Measurements from ENCODE around the gene MPL. TPM values are rescaled to one million over a fixed set of nuclear protein-coding genes. Genes with fewer than 3 reads are reported as not detected.

Gene MPL
- total RNA-seq, 1 donor from 2014 or later = 0.31 TPM

GRCh38 chr1:43307458-43308158 is 30.0 kb upstream of the MPL start:
- peaks cover 18% of the 10 kb centered on the region for H3K4me1 Mint-ChIP-seq (ENCODE audit: low read depth)
- no peak overlapping the region for H3K27ac Mint-ChIP-seq
- no peak overlapping the region for H3K4me3 Mint-ChIP-seq (ENCODE audit: low read depth)
- H3K36me3 Mint-ChIP-seq (ENCODE audit: insufficient read depth) = no peaks in the 10 kb centered on the region
- peaks cover 3% of the 10 kb centered on the region for H3K9me3 Mint-ChIP-seq (ENCODE audit: low read depth)
- no peak for TF ChIP-seq CTCF (IDR thresholded peaks at IDR 0.05; ENCODE audit: unreplicated experiment)
- DNase-seq (ENCODE audit: low spot score, unreplicated experiment) = no peak
- peaks cover 16% of the 10 kb centered on the region for H3K27me3 Mint-ChIP-seq

GRCh38 chr1:43308635-43309404 is 28.8 kb upstream of the MPL start:
- Mint-ChIP-seq H3K27me3 (peaks cover 18% of the 10 kb centered on the region), H3K27ac (no peak overlapping the region), H3K36me3 (ENCODE audit: insufficient read depth) (no peaks in the 10 kb centered on the region), H3K9me3 (ENCODE audit: low read depth) (peaks cover 3% of the 10 kb centered on the region), H3K4me3 (ENCODE audit: low read depth) (no peak overlapping the region), H3K4me1 (ENCODE audit: low read depth) (peaks cover 9% of the 10 kb centered on the region)
- DNase-seq (ENCODE audit: low spot score, unreplicated experiment) = no peak
- no peak for TF ChIP-seq CTCF (IDR thresholded peaks at IDR 0.05; ENCODE audit: unreplicated experiment)

- H3K36me3 Mint-ChIP-seq (ENCODE audit: insufficient read depth) = no peaks in the 10 kb centered on the region
- H3K4me1 Mint-ChIP-seq (ENCODE audit: low read depth) = peaks cover 3% of the 10 kb centered on the region
- no peak for DNase-seq (ENCODE audit: low spot score, unreplicated experiment)
- H3K27me3 Mint-ChIP-seq = peaks cover 14% of the 10 kb centered on the region
- no peak overlapping the region for H3K4me3 Mint-ChIP-seq (ENCODE audit: low read depth)
- H3K9me3 Mint-ChIP-seq (ENCODE audit: low read depth) = no peaks in the 10 kb centered on the region
- H3K27ac Mint-ChIP-seq = no peak overlapping the region
- TF ChIP-seq CTCF (IDR thresholded peaks at IDR 0.05; ENCODE audit: unreplicated experiment) = no peak
Measured at GRCh38 chr1:43309405-43310025, 28.1 kb upstream of the MPL start.

- no peaks in the 10 kb centered on the region for H3K9me3 Mint-ChIP-seq (ENCODE audit: low read depth)
- H3K4me3 Mint-ChIP-seq (ENCODE audit: low read depth) = no peak overlapping the region
- peaks cover 3% of the 10 kb centered on the region for H3K4me1 Mint-ChIP-seq (ENCODE audit: low read depth)
- H3K27ac Mint-ChIP-seq = no peak overlapping the region
- peaks cover 8% of the 10 kb centered on the region for H3K27me3 Mint-ChIP-seq
- no peaks in the 10 kb centered on the region for H3K36me3 Mint-ChIP-seq (ENCODE audit: insufficient read depth)
- no peak for TF ChIP-seq CTCF (IDR thresholded peaks at IDR 0.05; ENCODE audit: unreplicated experiment)
- DNase-seq (ENCODE audit: low spot score, unreplicated experiment) = no peak
Measured at GRCh38 chr1:43311521-43311920, 26.1 kb upstream of the MPL start.

- H3K9me3 Mint-ChIP-seq (ENCODE audit: low read depth) = no peaks in the 10 kb centered on the region
- no peak for DNase-seq (ENCODE audit: low spot score, unreplicated experiment)
- no peak for TF ChIP-seq CTCF (IDR thresholded peaks at IDR 0.05; ENCODE audit: unreplicated experiment)
- H3K4me1 Mint-ChIP-seq (ENCODE audit: low read depth) = peaks cover 3% of the 10 kb centered on the region
- no peaks in the 10 kb centered on the region for H3K36me3 Mint-ChIP-seq (ENCODE audit: insufficient read depth)
- no peak overlapping the region for H3K27ac Mint-ChIP-seq
- no peak overlapping the region for H3K4me3 Mint-ChIP-seq (ENCODE audit: low read depth)
- peaks cover 12% of the 10 kb centered on the region for H3K27me3 Mint-ChIP-seq
Measured at GRCh38 chr1:43312212-43312623, 25.4 kb upstream of the MPL start.

Data from progenitor cell of endocrine pancreas (in vitro differentiated cells).